DND-41 (cell line): ENCODE measurements around the gene GNAZ.

Source experiments
- EZH2 ChIP-seq: IDR thresholded peaks from 3 replicates; pipeline ENCODE4 v1.6.1; 2012; ENCODE audit warnings: borderline replicate concordance, low read depth, mild to moderate bottlenecking, moderate library complexity, low read length, inconsistent platforms; ENCODE audit not compliant: severe bottlenecking
- TF ChIP-seq, protein P1 (sequence below): IDR thresholded peaks from 2 replicates; pipeline ENCODE4 v1.5.1; 2012; ENCODE audit warnings: borderline replicate concordance, low read length, moderate library complexity, mild to moderate bottlenecking; ENCODE audit not compliant: poor library complexity, severe bottlenecking; ENCODE audit errors: extremely low read depth

DNA sequence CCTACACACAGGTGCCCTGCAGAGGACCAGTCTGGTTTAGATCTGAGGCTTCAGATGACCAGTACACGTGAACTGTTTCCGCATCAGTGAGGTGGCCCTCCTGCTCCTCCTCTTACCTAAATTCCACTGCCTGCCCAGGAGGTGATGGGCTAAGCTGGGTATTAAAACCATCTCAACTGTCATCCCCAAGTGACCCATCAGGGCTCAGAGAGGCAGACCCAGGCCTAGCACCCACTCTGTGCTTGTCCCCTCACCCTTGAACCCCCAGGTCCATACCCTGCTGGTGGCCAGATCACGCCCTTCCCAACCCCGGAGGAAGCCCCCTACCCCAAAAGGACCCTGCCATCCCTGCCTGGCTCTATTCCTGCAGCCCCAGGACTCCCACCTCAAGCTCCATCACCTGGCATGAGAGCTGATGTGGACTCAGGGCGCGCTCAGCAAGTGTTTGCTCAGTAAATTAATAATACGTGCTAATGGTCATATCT is 50.1 kb downstream of the GNAZ start:
- TF ChIP-seq, protein P1, sequence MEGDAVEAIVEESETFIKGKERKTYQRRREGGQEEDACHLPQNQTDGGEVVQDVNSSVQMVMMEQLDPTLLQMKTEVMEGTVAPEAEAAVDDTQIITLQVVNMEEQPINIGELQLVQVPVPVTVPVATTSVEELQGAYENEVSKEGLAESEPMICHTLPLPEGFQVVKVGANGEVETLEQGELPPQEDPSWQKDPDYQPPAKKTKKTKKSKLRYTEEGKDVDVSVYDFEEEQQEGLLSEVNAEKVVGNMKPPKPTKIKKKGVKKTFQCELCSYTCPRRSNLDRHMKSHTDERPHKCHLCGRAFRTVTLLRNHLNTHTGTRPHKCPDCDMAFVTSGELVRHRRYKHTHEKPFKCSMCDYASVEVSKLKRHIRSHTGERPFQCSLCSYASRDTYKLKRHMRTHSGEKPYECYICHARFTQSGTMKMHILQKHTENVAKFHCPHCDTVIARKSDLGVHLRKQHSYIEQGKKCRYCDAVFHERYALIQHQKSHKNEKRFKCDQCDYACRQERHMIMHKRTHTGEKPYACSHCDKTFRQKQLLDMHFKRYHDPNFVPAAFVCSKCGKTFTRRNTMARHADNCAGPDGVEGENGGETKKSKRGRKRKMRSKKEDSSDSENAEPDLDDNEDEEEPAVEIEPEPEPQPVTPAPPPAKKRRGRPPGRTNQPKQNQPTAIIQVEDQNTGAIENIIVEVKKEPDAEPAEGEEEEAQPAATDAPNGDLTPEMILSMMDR = no peak
- no peak for TF ChIP-seq EZH2
